Measurements from ENCODE around the gene RHEX. TPM values are rescaled to one million over a fixed set of nuclear protein-coding genes. Genes with fewer than 3 reads are reported as not detected.

RHEX gene
- total RNA-seq, 1 experiment from 2014 or later: not detected

DNA sequence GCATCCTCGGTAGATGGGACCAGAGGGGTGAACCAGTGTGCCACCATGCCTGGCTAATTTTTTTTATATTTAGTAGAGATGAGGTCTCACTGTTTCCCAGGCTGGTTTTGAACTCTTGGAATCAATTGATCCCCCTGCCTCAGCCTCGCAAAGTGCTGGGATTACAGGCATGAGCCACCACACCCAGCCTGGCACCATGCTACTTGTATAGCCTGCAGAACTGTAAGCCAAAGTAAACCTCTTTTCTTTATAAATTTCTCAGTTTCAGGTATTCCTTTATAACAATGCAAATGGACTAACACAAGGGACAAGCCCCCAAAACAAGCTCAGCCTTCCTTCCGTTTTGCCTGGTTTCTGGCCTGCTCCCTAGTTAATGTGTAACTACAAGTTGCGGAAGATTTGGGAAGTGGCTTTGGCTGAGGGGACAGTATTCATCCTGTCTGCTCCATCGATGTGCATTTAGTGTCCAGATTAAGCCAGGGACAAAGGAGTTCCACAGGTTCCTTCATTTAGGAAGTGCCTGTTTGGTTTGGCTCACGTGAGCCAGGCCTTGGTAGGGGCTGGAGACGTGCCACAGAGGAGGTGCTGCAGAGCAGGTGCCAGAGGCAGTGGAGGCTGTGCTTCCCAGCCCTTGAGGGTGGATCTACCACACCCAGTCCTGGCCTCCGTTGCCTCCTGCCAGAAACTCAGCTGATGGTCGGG lies 59.8 kb downstream of the RHEX start (continued):
- TF ChIP-seq, protein P1, sequence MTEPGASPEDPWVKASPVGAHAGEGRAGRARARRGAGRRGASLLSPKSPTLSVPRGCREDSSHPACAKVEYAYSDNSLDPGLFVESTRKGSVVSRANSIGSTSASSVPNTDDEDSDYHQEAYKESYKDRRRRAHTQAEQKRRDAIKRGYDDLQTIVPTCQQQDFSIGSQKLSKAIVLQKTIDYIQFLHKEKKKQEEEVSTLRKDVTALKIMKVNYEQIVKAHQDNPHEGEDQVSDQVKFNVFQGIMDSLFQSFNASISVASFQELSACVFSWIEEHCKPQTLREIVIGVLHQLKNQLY (CRISPR knock-in tag; IDR thresholded peaks at IDR 0.05): no peak
- no peak for TF ChIP-seq KAT7 (CRISPR knock-in tag; IDR thresholded peaks at IDR 0.05; ENCODE audit: borderline replicate concordance)
- no peak for TF ChIP-seq EMX1 (CRISPR knock-in tag; IDR thresholded peaks at IDR 0.05)
- TF ChIP-seq, protein P2, sequence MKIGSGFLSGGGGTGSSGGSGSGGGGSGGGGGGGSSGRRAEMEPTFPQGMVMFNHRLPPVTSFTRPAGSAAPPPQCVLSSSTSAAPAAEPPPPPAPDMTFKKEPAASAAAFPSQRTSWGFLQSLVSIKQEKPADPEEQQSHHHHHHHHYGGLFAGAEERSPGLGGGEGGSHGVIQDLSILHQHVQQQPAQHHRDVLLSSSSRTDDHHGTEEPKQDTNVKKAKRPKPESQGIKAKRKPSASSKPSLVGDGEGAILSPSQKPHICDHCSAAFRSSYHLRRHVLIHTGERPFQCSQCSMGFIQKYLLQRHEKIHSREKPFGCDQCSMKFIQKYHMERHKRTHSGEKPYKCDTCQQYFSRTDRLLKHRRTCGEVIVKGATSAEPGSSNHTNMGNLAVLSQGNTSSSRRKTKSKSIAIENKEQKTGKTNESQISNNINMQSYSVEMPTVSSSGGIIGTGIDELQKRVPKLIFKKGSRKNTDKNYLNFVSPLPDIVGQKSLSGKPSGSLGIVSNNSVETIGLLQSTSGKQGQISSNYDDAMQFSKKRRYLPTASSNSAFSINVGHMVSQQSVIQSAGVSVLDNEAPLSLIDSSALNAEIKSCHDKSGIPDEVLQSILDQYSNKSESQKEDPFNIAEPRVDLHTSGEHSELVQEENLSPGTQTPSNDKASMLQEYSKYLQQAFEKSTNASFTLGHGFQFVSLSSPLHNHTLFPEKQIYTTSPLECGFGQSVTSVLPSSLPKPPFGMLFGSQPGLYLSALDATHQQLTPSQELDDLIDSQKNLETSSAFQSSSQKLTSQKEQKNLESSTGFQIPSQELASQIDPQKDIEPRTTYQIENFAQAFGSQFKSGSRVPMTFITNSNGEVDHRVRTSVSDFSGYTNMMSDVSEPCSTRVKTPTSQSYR (CRISPR knock-in tag; IDR thresholded peaks at IDR 0.05): no peak
- TF ChIP-seq ELF4 (CRISPR knock-in tag; IDR thresholded peaks at IDR 0.05; ENCODE audit: low read depth): no peak
- no peak for TF ChIP-seq TEAD1 (CRISPR knock-in tag; IDR thresholded peaks at IDR 0.05)
- TF ChIP-seq TCF7 (CRISPR knock-in tag; IDR thresholded peaks at IDR 0.05; ENCODE audit: low read depth): no peak
- TF ChIP-seq, protein P3, sequence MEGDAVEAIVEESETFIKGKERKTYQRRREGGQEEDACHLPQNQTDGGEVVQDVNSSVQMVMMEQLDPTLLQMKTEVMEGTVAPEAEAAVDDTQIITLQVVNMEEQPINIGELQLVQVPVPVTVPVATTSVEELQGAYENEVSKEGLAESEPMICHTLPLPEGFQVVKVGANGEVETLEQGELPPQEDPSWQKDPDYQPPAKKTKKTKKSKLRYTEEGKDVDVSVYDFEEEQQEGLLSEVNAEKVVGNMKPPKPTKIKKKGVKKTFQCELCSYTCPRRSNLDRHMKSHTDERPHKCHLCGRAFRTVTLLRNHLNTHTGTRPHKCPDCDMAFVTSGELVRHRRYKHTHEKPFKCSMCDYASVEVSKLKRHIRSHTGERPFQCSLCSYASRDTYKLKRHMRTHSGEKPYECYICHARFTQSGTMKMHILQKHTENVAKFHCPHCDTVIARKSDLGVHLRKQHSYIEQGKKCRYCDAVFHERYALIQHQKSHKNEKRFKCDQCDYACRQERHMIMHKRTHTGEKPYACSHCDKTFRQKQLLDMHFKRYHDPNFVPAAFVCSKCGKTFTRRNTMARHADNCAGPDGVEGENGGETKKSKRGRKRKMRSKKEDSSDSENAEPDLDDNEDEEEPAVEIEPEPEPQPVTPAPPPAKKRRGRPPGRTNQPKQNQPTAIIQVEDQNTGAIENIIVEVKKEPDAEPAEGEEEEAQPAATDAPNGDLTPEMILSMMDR (IDR thresholded peaks at IDR 0.05): no peak
- TF ChIP-seq, protein P4, sequence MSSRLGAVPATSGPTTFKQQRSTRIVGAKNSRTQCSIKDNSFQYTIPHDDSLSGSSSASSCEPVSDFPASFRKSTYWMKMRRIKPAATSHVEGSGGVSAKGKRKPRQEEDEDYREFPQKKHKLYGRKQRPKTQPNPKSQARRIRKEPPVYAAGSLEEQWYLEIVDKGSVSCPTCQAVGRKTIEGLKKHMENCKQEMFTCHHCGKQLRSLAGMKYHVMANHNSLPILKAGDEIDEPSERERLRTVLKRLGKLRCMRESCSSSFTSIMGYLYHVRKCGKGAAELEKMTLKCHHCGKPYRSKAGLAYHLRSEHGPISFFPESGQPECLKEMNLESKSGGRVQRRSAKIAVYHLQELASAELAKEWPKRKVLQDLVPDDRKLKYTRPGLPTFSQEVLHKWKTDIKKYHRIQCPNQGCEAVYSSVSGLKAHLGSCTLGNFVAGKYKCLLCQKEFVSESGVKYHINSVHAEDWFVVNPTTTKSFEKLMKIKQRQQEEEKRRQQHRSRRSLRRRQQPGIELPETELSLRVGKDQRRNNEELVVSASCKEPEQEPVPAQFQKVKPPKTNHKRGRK (CRISPR knock-in tag; IDR thresholded peaks at IDR 0.05; ENCODE audit: borderline replicate concordance): no peak
- no peak for TF ChIP-seq ZNF219 (CRISPR knock-in tag; IDR thresholded peaks at IDR 0.05; ENCODE audit: borderline replicate concordance)
- no peak for TF ChIP-seq CREB1 (CRISPR knock-in tag; IDR thresholded peaks at IDR 0.05)
- TF ChIP-seq IRF2 (CRISPR knock-in tag; IDR thresholded peaks at IDR 0.05; ENCODE audit: borderline replicate concordance, low read depth): no peak
- no peak for TF ChIP-seq SP1 (CRISPR knock-in tag; conservative IDR thresholded peaks at IDR 0.05)
- no peak for TF ChIP-seq NFE2L1 (CRISPR knock-in tag; IDR thresholded peaks at IDR 0.05)
- TF ChIP-seq GABPB1 (CRISPR knock-in tag; IDR thresholded peaks at IDR 0.05): no peak

DNA sequence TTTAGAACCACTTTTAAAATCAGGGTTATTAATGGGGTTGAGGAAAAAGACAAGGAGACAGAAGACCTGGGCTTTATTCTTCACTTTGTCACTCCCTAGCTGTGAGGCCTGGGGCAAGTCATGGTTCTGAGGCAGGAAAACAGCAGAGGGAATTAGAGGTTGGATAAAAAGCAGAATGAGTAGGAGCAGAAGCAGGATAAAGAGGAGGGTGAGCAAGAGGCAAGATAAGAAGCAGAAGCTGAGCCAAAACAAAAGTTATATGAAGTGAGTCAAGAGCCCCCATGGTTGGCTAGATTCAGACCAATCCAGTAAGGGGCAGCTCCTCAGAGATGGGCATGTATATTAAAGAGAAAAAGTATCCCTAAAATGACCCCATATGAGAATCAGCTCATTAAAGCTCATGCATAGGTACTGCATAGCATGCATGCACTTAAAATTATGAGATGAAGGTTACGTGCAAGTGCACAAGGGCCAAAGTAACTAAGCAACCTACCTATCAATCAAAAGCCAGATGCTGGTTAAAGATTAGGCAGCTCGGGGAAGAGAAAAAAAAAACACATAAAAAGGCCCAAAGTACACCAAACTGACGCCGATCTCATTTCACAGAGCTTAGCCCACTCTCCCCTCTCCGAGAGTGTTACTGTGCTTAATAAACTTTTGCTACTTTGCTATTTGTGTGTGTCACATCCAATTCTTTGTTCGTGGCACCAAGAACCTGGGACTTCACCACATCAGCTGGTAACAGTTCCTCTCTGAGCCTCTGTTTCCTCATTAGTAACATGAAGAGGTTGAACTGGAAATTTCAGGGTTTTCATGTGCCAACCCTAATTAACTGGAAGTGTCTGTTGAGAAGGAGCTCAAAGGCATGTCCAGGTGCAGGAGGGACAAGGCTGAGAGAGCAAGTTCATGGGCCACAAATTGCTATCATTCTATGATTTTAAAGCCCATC lies 62.0 kb downstream of the RHEX start:
- ATAC-seq (no peak), DNase-seq (ENCODE audit: low spot score) (no peak)
- ChIA-PET CTCF (interaction anchor here (1.0 to 1.5 kb wide), 5 partner anchors 9 to 196 kb away, joined by 3 read pairs; no protein-coding TSS in a partner anchor), POLR2A (no interaction called here)
- Mint-ChIP-seq H3K4me1 (peaks cover 15% of the 10 kb centered on the region), H3K9me3 (peaks cover 1% of the 10 kb centered on the region), H3K4me3 (no peak overlapping the region), H3K27me3 (ENCODE audit: low read depth) (peaks cover 37% of the 10 kb centered on the region), H3K27ac (no peak overlapping the region), H3K36me3 (no peaks in the 10 kb centered on the region)
- TF ChIP-seq, protein P4 (CRISPR knock-in tag; IDR thresholded peaks at IDR 0.05; ENCODE audit: borderline replicate concordance): no peak
- TF ChIP-seq, protein P5, sequence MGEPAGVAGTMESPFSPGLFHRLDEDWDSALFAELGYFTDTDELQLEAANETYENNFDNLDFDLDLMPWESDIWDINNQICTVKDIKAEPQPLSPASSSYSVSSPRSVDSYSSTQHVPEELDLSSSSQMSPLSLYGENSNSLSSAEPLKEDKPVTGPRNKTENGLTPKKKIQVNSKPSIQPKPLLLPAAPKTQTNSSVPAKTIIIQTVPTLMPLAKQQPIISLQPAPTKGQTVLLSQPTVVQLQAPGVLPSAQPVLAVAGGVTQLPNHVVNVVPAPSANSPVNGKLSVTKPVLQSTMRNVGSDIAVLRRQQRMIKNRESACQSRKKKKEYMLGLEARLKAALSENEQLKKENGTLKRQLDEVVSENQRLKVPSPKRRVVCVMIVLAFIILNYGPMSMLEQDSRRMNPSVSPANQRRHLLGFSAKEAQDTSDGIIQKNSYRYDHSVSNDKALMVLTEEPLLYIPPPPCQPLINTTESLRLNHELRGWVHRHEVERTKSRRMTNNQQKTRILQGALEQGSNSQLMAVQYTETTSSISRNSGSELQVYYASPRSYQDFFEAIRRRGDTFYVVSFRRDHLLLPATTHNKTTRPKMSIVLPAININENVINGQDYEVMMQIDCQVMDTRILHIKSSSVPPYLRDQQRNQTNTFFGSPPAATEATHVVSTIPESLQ (CRISPR knock-in tag; IDR thresholded peaks at IDR 0.05): no peak
- TF ChIP-seq, protein P6, sequence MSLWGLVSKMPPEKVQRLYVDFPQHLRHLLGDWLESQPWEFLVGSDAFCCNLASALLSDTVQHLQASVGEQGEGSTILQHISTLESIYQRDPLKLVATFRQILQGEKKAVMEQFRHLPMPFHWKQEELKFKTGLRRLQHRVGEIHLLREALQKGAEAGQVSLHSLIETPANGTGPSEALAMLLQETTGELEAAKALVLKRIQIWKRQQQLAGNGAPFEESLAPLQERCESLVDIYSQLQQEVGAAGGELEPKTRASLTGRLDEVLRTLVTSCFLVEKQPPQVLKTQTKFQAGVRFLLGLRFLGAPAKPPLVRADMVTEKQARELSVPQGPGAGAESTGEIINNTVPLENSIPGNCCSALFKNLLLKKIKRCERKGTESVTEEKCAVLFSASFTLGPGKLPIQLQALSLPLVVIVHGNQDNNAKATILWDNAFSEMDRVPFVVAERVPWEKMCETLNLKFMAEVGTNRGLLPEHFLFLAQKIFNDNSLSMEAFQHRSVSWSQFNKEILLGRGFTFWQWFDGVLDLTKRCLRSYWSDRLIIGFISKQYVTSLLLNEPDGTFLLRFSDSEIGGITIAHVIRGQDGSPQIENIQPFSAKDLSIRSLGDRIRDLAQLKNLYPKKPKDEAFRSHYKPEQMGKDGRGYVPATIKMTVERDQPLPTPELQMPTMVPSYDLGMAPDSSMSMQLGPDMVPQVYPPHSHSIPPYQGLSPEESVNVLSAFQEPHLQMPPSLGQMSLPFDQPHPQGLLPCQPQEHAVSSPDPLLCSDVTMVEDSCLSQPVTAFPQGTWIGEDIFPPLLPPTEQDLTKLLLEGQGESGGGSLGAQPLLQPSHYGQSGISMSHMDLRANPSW (CRISPR knock-in tag; conservative IDR thresholded peaks at IDR 0.05; ENCODE audit: low read depth): no peak
- TF ChIP-seq CREM (CRISPR knock-in tag; IDR thresholded peaks at IDR 0.05) (no peak), ZBTB21 (CRISPR knock-in tag; IDR thresholded peaks at IDR 0.05; ENCODE audit: borderline replicate concordance) (no peak), NFATC4 (CRISPR knock-in tag; IDR thresholded peaks at IDR 0.05) (no peak), CREB1 (CRISPR knock-in tag; IDR thresholded peaks at IDR 0.05) (no peak)

Data from WTC11 (cell line).